MM.1S (cell line): Measurements from ENCODE around the gene SPOCD1.

Experiments
- DNase-seq: peaks from one replicate; pipeline ENCODE4 v3.0.0-alpha.2; 2015
- H2AFZ ChIP-seq: fragments of 300-600 bp; sonication (generic); 2 replicates; pipeline ENCODE4 v1.6.0; 2016; ENCODE audit warnings: antibody characterized with exemption, low read length
- H3F3A ChIP-seq: fragments of 300-600 bp; sonication (generic); 2 replicates; pipeline ENCODE4 v1.6.1; 2016; ENCODE audit warnings: mild to moderate bottlenecking, antibody characterized with exemption, low read length, moderate library complexity, mixed read lengths; ENCODE audit not compliant: insufficient read depth
- H3K27ac ChIP-seq: fragments of 300-600 bp; sonication (generic); 2 replicates; pipeline ENCODE4 v1.5.1; 2016; ENCODE audit warnings: mild to moderate bottlenecking, low read length
- H3K27me3 ChIP-seq: fragments of 300-600 bp; sonication (generic); replicated peaks from 2 replicates; pipeline ENCODE4 v1.6.0; 2016; ENCODE audit warnings: low read length; ENCODE audit not compliant: insufficient read depth
- H3K36me3 ChIP-seq: fragments of 300-600 bp; sonication (generic); replicated peaks from 2 replicates; pipeline ENCODE4 v1.6.1; 2016; ENCODE audit warnings: mild to moderate bottlenecking, low read length, mixed read lengths; ENCODE audit not compliant: insufficient read depth
- H3K4me1 ChIP-seq: fragments of 300-600 bp; sonication (generic); 2 replicates; pipeline ENCODE4 v1.6.1; 2016; ENCODE audit warnings: low read length, mixed read lengths
- H3K4me2 ChIP-seq: fragments of 300-600 bp; sonication (generic); 2 replicates; pipeline ENCODE4 v1.6.0; 2016; ENCODE audit warnings: low read depth, low read length
- H3K4me3 ChIP-seq: fragments of 300-600 bp; sonication (generic); 2 replicates; pipeline ENCODE4 v1.5.1; 2016; ENCODE audit warnings: low read length, mixed read lengths
- H3K79me2 ChIP-seq: fragments of 300-600 bp; sonication (generic); 2 replicates; pipeline ENCODE4 v1.6.1; 2016; ENCODE audit warnings: mixed run types, low read length, mixed read lengths
- H3K9ac ChIP-seq: fragments of 300-600 bp; sonication (generic); 2 replicates; pipeline ENCODE4 v1.6.1; 2016; ENCODE audit warnings: low read length, mixed read lengths
- H3K9me2 ChIP-seq: fragments of 300-600 bp; sonication (generic); replicated peaks from 2 replicates; pipeline ENCODE4 v1.6.1; 2016; ENCODE audit warnings: mild to moderate bottlenecking, low read length, mixed read lengths; ENCODE audit not compliant: insufficient read depth
- H3K9me3 ChIP-seq: fragments of 300-600 bp; sonication (generic); replicated peaks from 2 replicates; pipeline ENCODE4 v1.6.1; 2016; ENCODE audit warnings: mild to moderate bottlenecking, low read length, mixed read lengths; ENCODE audit not compliant: insufficient read depth
- H4K20me1 ChIP-seq: fragments of 300-600 bp; sonication (generic); 2 replicates; pipeline ENCODE4 v1.6.1; 2016; ENCODE audit warnings: mild to moderate bottlenecking, low read length, moderate library complexity, mixed read lengths; ENCODE audit not compliant: insufficient read depth
- CTCF ChIP-seq: fragments of 300-600 bp; sonication (generic); IDR thresholded peaks from 2 replicates; pipeline ENCODE4 v1.5.1; 2016; ENCODE audit warnings: antibody characterized with exemption, low read length, mixed read lengths
- EZH2 ChIP-seq: fragments of 300-600 bp; sonication (generic); optimal IDR thresholded peaks from 2 replicates; pipeline ENCODE3; 2017; ENCODE audit warnings: low read depth, mild to moderate bottlenecking, antibody characterized with exemption, low read length, mixed read lengths
- EZH2phosphoT487 ChIP-seq: fragments of 300-600 bp; sonication (generic); IDR thresholded peaks from 2 replicates; pipeline ENCODE4 v1.6.1; 2018; ENCODE audit warnings: antibody characterized with exemption, low read length

Gene SPOCD1

DNA sequence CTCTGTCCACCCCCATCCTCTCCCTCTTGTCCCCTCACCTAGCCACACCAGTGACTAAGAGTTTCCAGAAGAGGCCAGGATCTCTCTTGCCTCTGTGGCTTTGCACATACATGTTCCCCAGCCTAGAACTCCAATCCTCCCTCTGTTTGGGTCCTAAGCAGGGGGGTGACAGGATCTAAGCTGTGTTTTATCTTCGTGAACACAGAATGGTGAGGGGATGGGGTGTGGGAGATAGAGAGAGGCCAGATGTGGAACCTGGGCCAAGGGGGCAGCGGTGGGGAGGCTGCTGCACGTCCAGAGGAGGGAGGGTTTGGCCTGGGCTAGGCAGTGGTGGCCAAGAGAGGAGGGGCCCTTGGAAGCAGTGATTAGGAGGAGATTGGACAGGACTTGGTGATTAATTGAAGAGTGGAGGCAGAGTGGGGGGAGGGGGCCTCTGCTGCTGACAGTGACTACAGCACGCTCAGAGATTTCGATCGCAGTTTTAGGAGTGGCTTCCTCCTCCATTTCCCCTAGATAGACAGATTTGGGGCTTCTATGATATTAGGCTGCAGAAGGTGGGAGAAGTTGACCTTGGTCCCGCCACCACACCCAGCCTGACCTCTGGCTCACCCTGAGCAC, 34.6 kb downstream of the SPOCD1 start:
- Histone ChIP-seq H2AFZ (no peak overlapping the region), H3K27ac (no peak overlapping the region), H3K79me2 (no peaks in the 10 kb centered on the region), H3K4me3 (no peak overlapping the region), H3K4me2 (no peak overlapping the region), H3K9me2 (no peaks in the 10 kb centered on the region), H3K9me3 (no peaks in the 10 kb centered on the region), H3F3A (no peaks in the 10 kb centered on the region), H4K20me1 (no peaks in the 10 kb centered on the region), H3K4me1 (no peaks in the 10 kb centered on the region), H3K36me3 (no peaks in the 10 kb centered on the region), H3K27me3 (peaks cover 25% of the 10 kb centered on the region), H3K9ac (no peak overlapping the region)
- no peak for DNase-seq
- TF ChIP-seq CTCF = no peak
- no peak for TF ChIP-seq EZH2phosphoT487
- no peak for TF ChIP-seq EZH2

- no peaks in the 10 kb centered on the region for H3K4me1 ChIP-seq
- H3K9me3 ChIP-seq = no peaks in the 10 kb centered on the region
- no peaks in the 10 kb centered on the region for H3K9me2 ChIP-seq
- H3K4me3 ChIP-seq = no peak overlapping the region
- TF ChIP-seq CTCF = no peak
- no peak for TF ChIP-seq EZH2
- TF ChIP-seq EZH2phosphoT487 = no peak
- H3K9ac ChIP-seq = no peak overlapping the region
- no peak overlapping the region for H3K27ac ChIP-seq
- H3K36me3 ChIP-seq = no peaks in the 10 kb centered on the region
- no peak overlapping the region for H3K4me2 ChIP-seq
- no peaks in the 10 kb centered on the region for H3F3A ChIP-seq
- H2AFZ ChIP-seq = no peak overlapping the region
- peaks cover 31% of the 10 kb centered on the region for H3K27me3 ChIP-seq
- no peak for DNase-seq
- no peaks in the 10 kb centered on the region for H4K20me1 ChIP-seq
- no peaks in the 10 kb centered on the region for H3K79me2 ChIP-seq
These were observed 35.2 kb downstream of the SPOCD1 start for GRCh38 chr1:31780632-31781031.

GRCh38 chr1:31779687-31780086, 36.1 kb downstream of the SPOCD1 start:
- Histone ChIP-seq H3K27me3 (peaks cover 38% of the 10 kb centered on the region), H3K9me2 (no peaks in the 10 kb centered on the region), H3K9me3 (no peaks in the 10 kb centered on the region), H2AFZ (no peak overlapping the region), H4K20me1 (no peaks in the 10 kb centered on the region), H3F3A (no peaks in the 10 kb centered on the region), H3K9ac (no peak overlapping the region), H3K4me3 (no peak overlapping the region), H3K4me2 (no peak overlapping the region), H3K27ac (no peak overlapping the region), H3K36me3 (no peaks in the 10 kb centered on the region), H3K79me2 (no peaks in the 10 kb centered on the region), H3K4me1 (no peaks in the 10 kb centered on the region)
- TF ChIP-seq EZH2phosphoT487 (no peak), CTCF (no peak), EZH2 (no peak)
- no peak for DNase-seq
